ENCODE results near the gene MORN1.
A peak's percentile ranks its signal among the peaks of the same experiment; 100 is the strongest.

MORN1 gene

DNA sequence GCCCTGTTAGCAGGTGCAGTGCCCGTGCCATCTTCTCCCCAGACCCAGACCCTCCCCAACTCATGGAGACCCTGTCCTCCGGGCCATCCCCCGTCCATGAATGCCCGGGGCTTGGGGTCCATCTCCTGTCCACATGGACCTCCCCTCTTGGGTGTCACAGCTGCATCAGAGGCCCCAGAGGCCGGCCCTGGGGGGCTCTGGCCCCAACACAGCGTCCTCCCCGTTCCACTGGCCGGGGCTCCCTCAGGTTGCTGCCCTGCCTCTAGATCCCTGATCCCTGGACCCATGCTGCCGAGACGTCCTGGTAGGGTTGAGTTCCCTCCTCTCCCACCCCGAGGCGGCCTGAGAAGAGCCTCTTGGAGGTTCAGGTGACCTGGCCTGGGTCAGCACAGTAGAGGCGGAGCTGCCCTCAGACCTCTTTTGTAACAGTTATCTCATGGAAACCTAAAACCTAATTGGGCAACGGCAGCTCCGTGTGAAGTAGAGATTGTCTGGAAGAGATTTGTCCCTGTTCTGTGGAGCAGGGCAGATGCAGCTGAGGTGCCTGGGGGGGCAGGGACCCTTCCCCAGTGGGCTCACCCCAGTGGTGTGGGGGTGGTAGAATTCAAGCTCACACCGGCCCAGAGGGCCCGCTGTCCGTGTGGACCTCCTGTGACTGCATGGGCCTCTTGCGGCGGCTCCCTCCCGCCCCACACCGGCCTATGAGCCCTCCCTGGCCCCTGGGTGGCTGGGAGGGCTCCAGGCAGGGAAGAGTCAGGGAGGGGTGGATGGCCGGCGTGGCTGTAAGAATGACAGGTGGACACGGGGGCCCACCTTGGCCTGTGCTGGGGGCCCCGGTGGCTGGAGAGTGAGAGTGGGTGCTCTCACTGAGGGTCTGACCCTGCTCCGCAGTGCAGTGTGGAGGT, 107.1 kb downstream of the MORN1 start:
- H3K27me3 ChIP-seq (ENCODE audit: control insufficient read depth in 1 of 2, insufficient read depth in 2 of 2, low read length in 2 of 2): no peaks in the 10 kb centered on the region
- H3K4me3 ChIP-seq (ENCODE audit: low read depth in 1 of 2, low read length in 2 of 2): no peak overlapping the region
- H3K27ac ChIP-seq (ENCODE audit: low read depth, low read length): peak overlapping the region; percentile 4
- no peaks in the 10 kb centered on the region for H3K9me3 ChIP-seq (ENCODE audit: low read length)
- peaks cover 24% of the 10 kb centered on the region for H3K4me1 ChIP-seq (ENCODE audit: insufficient read depth, low read length)
- no peaks in the 10 kb centered on the region for H3K36me3 ChIP-seq (ENCODE audit: insufficient read depth, low read length)
- H3K9ac ChIP-seq (ENCODE audit: low read length): no peak overlapping the region

DNA sequence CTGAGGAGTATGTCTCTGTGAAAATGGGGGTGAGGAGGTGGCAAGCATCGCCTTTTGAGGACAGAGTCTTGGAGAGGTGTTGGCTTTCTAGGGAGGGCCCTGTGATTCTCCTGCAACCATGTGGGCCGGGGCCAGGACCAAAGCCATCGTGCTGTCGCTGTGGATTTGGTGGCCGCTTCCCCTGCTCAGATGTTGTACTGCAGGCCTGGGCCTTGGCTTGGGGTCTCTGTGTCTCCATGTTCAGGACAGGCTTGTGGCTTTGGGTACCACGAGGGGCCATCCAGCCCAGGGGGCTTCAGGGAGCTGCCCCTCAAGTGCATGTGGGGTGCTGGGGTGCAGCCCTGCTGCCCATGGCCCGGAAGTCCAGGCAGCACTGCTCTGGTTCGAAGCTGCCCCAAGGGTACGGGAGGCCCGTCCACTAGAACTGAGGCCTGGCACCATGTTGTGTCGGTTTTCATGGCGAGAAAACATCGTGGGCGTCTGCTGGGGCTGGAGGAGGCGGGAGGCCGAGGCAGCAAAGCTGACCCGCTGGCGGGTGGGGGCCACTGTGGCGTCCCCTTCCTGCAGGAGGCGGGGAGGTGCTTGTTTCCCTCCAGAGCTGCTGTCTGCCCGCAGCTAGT, 107.9 kb downstream of the MORN1 start:
- Histone ChIP-seq H3K4me3 (ENCODE audit: low read depth in 1 of 2, low read length in 2 of 2) (no peak overlapping the region), H3K9me3 (ENCODE audit: low read length) (no peaks in the 10 kb centered on the region), H3K9ac (ENCODE audit: low read length) (no peak overlapping the region), H3K36me3 (ENCODE audit: insufficient read depth, low read length) (no peaks in the 10 kb centered on the region), H3K27me3 (ENCODE audit: control insufficient read depth in 1 of 2, insufficient read depth in 2 of 2, low read length in 2 of 2) (no peaks in the 10 kb centered on the region), H3K27ac (ENCODE audit: low read depth, low read length) (peak overlapping the region; percentile 4), H3K4me1 (ENCODE audit: insufficient read depth, low read length) (peaks cover 24% of the 10 kb centered on the region)

DNA sequence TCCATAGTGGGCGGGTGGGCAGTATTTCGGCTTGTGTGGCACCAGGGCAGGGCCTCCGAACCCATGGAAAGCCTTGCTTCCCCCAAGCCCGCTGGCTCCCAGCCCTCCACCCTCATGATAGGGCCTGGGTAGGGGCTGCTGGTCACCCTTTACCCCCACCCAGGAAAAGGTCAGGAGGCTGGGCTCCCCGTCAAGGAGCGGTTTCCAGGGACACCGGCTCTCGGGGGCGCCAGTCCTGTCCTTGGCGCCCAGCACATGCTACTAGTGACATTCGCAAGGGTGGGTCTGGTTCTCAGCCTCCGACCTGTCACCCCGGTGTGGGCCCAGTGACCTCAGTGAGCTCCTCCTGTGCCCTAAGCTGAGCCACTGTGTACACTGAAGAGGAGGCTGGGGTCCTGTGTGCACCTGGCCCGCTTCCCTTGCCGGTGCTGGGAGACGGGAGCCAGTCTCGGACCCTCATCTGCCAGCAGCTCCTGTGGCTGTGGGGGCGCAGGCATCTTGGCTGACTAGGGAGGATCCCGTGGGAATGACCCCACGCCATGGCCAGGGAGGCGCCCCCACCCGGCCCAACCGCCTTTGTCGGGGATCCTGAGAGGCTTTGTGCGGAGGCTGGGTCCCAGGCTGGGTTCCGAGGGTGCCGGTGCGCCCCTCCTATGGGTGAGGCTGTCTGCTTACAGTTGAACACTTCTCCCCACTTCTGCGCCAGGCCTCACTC, 108.6 kb downstream of the MORN1 start:
- no peaks in the 10 kb centered on the region for H3K9me3 ChIP-seq (ENCODE audit: low read length)
- no peak overlapping the region for H3K4me3 ChIP-seq (ENCODE audit: low read depth in 1 of 2, low read length in 2 of 2)
- peaks cover 29% of the 10 kb centered on the region for H3K4me1 ChIP-seq (ENCODE audit: insufficient read depth, low read length)
- peaks cover 3% of the 10 kb centered on the region for H3K36me3 ChIP-seq (ENCODE audit: insufficient read depth, low read length)
- no peak overlapping the region for H3K9ac ChIP-seq (ENCODE audit: low read length)
- no peaks in the 10 kb centered on the region for H3K27me3 ChIP-seq (ENCODE audit: control insufficient read depth in 1 of 2, insufficient read depth in 2 of 2, low read length in 2 of 2)
- no peak overlapping the region for H3K27ac ChIP-seq (ENCODE audit: low read depth, low read length)

GRCh38 chr1:2279817-2280216, 111.5 kb downstream of the MORN1 start:
- no peaks in the 10 kb centered on the region for H3K9me3 ChIP-seq (ENCODE audit: low read length)
- H3K27me3 ChIP-seq (ENCODE audit: control insufficient read depth in 1 of 2, insufficient read depth in 2 of 2, low read length in 2 of 2): no peaks in the 10 kb centered on the region
- H3K27ac ChIP-seq (ENCODE audit: low read depth, low read length): no peak overlapping the region
- peaks cover 58% of the 10 kb centered on the region for H3K4me1 ChIP-seq (ENCODE audit: insufficient read depth, low read length)
- no peak overlapping the region for H3K9ac ChIP-seq (ENCODE audit: low read length)
- no peak overlapping the region for H3K4me3 ChIP-seq (ENCODE audit: low read depth in 1 of 2, low read length in 2 of 2)
- H3K36me3 ChIP-seq (ENCODE audit: insufficient read depth, low read length): peaks cover 4% of the 10 kb centered on the region

- H3K9ac ChIP-seq (ENCODE audit: low read length): no peak overlapping the region
- H3K9me3 ChIP-seq (ENCODE audit: low read length): no peaks in the 10 kb centered on the region
- H3K36me3 ChIP-seq (ENCODE audit: insufficient read depth, low read length): peaks cover 4% of the 10 kb centered on the region
- H3K4me1 ChIP-seq (ENCODE audit: insufficient read depth, low read length): peaks cover 64% of the 10 kb centered on the region
- H3K4me3 ChIP-seq (ENCODE audit: low read depth in 1 of 2, low read length in 2 of 2): no peak overlapping the region
- peak overlapping the region; percentile 73 for H3K27ac ChIP-seq (ENCODE audit: low read depth, low read length)
- no peaks in the 10 kb centered on the region for H3K27me3 ChIP-seq (ENCODE audit: control insufficient read depth in 1 of 2, insufficient read depth in 2 of 2, low read length in 2 of 2)
These were observed 112.1 kb downstream of the MORN1 start for GRCh38 chr1:2279210-2279639.

DNA sequence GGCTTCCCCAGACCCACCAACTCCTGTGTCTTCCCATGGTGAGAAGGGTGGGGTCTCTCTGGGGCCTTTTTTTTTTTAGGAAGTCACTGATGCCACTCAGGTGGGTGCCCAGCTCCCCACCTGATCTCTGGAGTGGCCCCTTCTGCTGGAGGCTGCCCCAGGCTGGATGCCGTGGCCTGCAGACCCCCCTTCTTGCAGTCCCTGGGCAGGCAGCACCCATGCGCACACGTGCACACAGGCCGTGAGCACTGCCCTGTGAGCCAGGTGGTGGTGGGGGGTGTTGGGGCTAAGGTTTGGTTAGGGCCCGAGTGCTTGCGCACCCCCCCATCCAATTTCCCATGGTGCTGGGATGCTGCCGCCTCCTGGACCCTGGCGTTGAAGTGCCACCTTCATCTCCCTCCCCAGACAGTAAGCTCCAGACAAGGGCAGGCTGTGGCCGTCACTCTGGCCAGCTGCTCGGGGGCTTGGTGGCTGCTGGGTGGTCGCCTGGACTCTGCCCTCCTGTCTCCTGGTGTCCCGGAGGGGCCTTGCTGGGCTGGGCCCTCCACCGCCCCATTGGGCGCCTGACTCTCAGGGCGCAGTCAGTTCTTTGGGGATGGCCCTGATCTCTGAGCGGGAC, 112.7 kb downstream of the MORN1 start:
- Histone ChIP-seq H3K27ac (ENCODE audit: low read depth, low read length) (peak overlapping the region; percentile 73), H3K36me3 (ENCODE audit: insufficient read depth, low read length) (peaks cover 4% of the 10 kb centered on the region), H3K9me3 (ENCODE audit: low read length) (no peaks in the 10 kb centered on the region), H3K4me3 (ENCODE audit: low read depth in 1 of 2, low read length in 2 of 2) (no peak overlapping the region), H3K9ac (ENCODE audit: low read length) (no peak overlapping the region), H3K27me3 (ENCODE audit: control insufficient read depth in 1 of 2, insufficient read depth in 2 of 2, low read length in 2 of 2) (no peaks in the 10 kb centered on the region), H3K4me1 (ENCODE audit: insufficient read depth, low read length) (peaks cover 69% of the 10 kb centered on the region)

GRCh38 chr1:2277741-2278488, 113.4 kb downstream of the MORN1 start:
- Histone ChIP-seq H3K36me3 (ENCODE audit: insufficient read depth, low read length) (peaks cover 4% of the 10 kb centered on the region), H3K9ac (ENCODE audit: low read length) (no peak overlapping the region), H3K4me3 (ENCODE audit: low read depth in 1 of 2, low read length in 2 of 2) (peak overlapping the region in 1 of 2 donors; percentile 27), H3K4me1 (ENCODE audit: insufficient read depth, low read length) (peaks cover 71% of the 10 kb centered on the region), H3K9me3 (ENCODE audit: low read length) (no peaks in the 10 kb centered on the region), H3K27me3 (ENCODE audit: control insufficient read depth in 1 of 2, insufficient read depth in 2 of 2, low read length in 2 of 2) (no peaks in the 10 kb centered on the region), H3K27ac (ENCODE audit: low read depth, low read length) (peak overlapping the region; percentile 73)

DNA sequence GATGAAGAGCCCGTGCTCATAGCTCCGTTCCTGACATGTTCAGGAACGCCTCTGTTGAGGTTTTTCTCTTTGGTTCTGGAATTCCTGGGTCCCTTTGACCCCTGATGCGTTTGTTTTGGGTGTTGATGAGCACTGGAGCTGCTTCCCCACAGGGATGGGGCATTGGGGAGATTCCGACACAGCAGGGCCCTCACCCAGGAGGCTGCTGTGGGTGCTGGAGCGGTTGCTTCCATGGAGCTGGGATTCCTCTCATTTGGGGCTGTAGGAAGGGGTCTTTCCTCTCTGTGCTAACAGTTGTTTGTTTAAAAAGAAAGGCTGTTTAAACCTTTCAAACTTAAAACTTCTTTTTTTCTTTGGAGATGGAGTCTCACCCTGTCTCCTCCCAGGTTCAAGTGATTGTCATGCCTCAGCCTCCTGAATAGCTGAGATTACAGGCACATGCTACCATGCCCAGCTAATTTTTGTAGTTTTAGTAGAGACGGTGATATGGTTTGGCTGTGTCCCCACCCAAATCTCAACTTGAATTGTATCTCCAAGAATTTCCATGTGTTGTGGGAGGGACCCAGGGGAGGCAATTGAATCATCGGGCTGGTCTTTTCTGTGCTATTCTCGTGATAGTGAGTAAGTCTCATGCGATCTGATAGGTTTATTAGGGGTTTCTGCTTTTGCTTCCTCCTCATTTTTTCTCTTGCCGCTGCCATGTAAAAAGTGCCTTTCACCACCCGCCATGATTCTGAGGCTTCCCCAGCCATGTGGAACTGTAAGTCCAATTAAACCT, 114.4 kb downstream of the MORN1 start:
- no peak overlapping the region for H3K27ac ChIP-seq (ENCODE audit: low read depth, low read length)
- peaks cover 4% of the 10 kb centered on the region for H3K36me3 ChIP-seq (ENCODE audit: insufficient read depth, low read length)
- H3K4me3 ChIP-seq (ENCODE audit: low read depth in 1 of 2, low read length in 2 of 2): no peak overlapping the region
- peaks cover 80% of the 10 kb centered on the region for H3K4me1 ChIP-seq (ENCODE audit: insufficient read depth, low read length)
- no peak overlapping the region for H3K9ac ChIP-seq (ENCODE audit: low read length)
- H3K9me3 ChIP-seq (ENCODE audit: low read length): no peaks in the 10 kb centered on the region
- H3K27me3 ChIP-seq (ENCODE audit: control insufficient read depth in 1 of 2, insufficient read depth in 2 of 2, low read length in 2 of 2): no peaks in the 10 kb centered on the region

GRCh38 chr1:2275796-2276536, 115.4 kb downstream of the MORN1 start:
- Histone ChIP-seq H3K4me3 (ENCODE audit: low read depth in 1 of 2, low read length in 2 of 2) (no peak overlapping the region), H3K27me3 (ENCODE audit: control insufficient read depth in 1 of 2, insufficient read depth in 2 of 2, low read length in 2 of 2) (no peaks in the 10 kb centered on the region), H3K9me3 (ENCODE audit: low read length) (no peaks in the 10 kb centered on the region), H3K9ac (ENCODE audit: low read length) (no peak overlapping the region), H3K27ac (ENCODE audit: low read depth, low read length) (peak overlapping the region; percentile 38), H3K4me1 (ENCODE audit: insufficient read depth, low read length) (peaks cover 91% of the 10 kb centered on the region), H3K36me3 (ENCODE audit: insufficient read depth, low read length) (peaks cover 4% of the 10 kb centered on the region)
